Keratinocyte (primary cell): Measurements from ENCODE around the gene RAB8B. TPM values are rescaled to one million over a fixed set of nuclear protein-coding genes. Genes with fewer than 3 reads are reported as not detected.

Source experiments
- DNase-seq: peaks from one replicate; pipeline ENCODE4 v3.0.0-alpha.2; 2011; ENCODE audit warnings: low read depth, missing footprints, low spot score
- FAIRE-seq: peaks from 2 replicates; lab custom pipeline; 2011; peaks lifted over from hg19 to GRCh38; lab: Jason Lieb, UNC
- H2AFZ ChIP-seq: 2 replicates; pipeline ENCODE4 v1.6.0; 2012; ENCODE audit warnings: low read length, control low read depth, inconsistent platforms; ENCODE audit not compliant: control insufficient read depth
- H3K27ac ChIP-seq: 2 replicates; pipeline ENCODE4 v1.5.1; 2011; ENCODE audit warnings: low read length; ENCODE audit not compliant: control insufficient read depth, insufficient read depth
- H3K27me3 ChIP-seq: 3 replicates; pipeline ENCODE4 v1.6.0; 2011; ENCODE audit warnings: low read length; ENCODE audit not compliant: control insufficient read depth, insufficient read depth; ENCODE audit errors: extremely low read depth
- H3K36me3 ChIP-seq, 2 experiments: 2 replicates in 1 of 2; 3 replicates in 1 of 2; pipeline ENCODE4 v1.5.1; 2011; ENCODE audit warnings: low read length in 2 of 2, mild to moderate bottlenecking in 1 of 2; ENCODE audit not compliant: control insufficient read depth in 2 of 2, insufficient read depth in 2 of 2; ENCODE audit errors: extremely low read depth in 1 of 2
- H3K4me1 ChIP-seq: 3 replicates; pipeline ENCODE4 v1.5.1; 2011; ENCODE audit warnings: low read length; ENCODE audit not compliant: control insufficient read depth, insufficient read depth; ENCODE audit errors: extremely low read depth
- H3K4me2 ChIP-seq: 3 replicates; pipeline ENCODE4 v1.6.0; 2011; ENCODE audit warnings: low read depth, low read length; ENCODE audit not compliant: control insufficient read depth, insufficient read depth; ENCODE audit errors: extremely low read depth
- H3K4me3 ChIP-seq, 3 experiments: fragments of 200-600 bp in 1 of 3; sonication (generic) in 1 of 3; 2 replicates in 2 of 3; 3 replicates in 1 of 3; pipeline ENCODE4 v1.5.1; 2011 to 2016; ENCODE audit warnings: low read length in 3 of 3, mild to moderate bottlenecking in 3 of 3, control low read depth in 2 of 3, inconsistent platforms in 1 of 3, low read depth in 1 of 3, mixed read lengths in 1 of 3, mixed run types in 1 of 3, moderate library complexity in 1 of 3; ENCODE audit not compliant: control insufficient read depth in 2 of 3, insufficient read depth in 2 of 3; ENCODE audit errors: extremely low read depth in 1 of 3
- H3K79me2 ChIP-seq: 2 replicates; pipeline ENCODE4 v1.6.0; 2012; ENCODE audit warnings: low read length; ENCODE audit not compliant: control insufficient read depth, insufficient read depth
- H3K9ac ChIP-seq: 3 replicates; pipeline ENCODE4 v1.6.0; 2011; ENCODE audit warnings: low read length; ENCODE audit not compliant: control insufficient read depth, insufficient read depth; ENCODE audit errors: extremely low read depth
- H3K9me1 ChIP-seq: 3 replicates; pipeline ENCODE4 v1.6.0; 2011; ENCODE audit warnings: low read length; ENCODE audit not compliant: control insufficient read depth, insufficient read depth; ENCODE audit errors: extremely low read depth
- H3K9me3 ChIP-seq: 2 replicates; pipeline ENCODE4 v1.5.1; 2012; ENCODE audit warnings: low read depth, low read length; ENCODE audit not compliant: control insufficient read depth
- H4K20me1 ChIP-seq: 3 replicates; pipeline ENCODE4 v1.6.0; 2011; ENCODE audit warnings: low read length; ENCODE audit not compliant: control insufficient read depth, insufficient read depth; ENCODE audit errors: extremely low read depth
- EZH2 ChIP-seq: IDR thresholded peaks from one replicate; pipeline ENCODE4 v1.6.1; 2012; ENCODE audit warnings: inconsistent platforms, mild to moderate bottlenecking, low read length, moderate library complexity
- dilution Hi-C: fragments of 300-500 bp; cut with MboI; formaldehyde crosslinking; loops from one replicate; pipeline ENCODE4 v1.7.0; 2020; ENCODE audit warnings: low sequenced_read_pairs; ENCODE audit not compliant: extremely low pct_ligation_motif_present
- polyA plus RNA-seq, 5 experiments: library from polyadenylated mRNA; depleted of rRNA in 3 of 5; stranded (reverse) in 3 of 5; stranded (forward) in 1 of 5; unstranded in 1 of 5; fragments of >200 nt; gene quantifications; 1 replicate in 1 of 5; 2 replicates in 3 of 5; 3 replicates in 1 of 5; pipeline versions ENCODE4 v1.2.1 to v1.2.3, GENCODE V29; 2011 to 2012; ENCODE audit warnings: missing spikeins in 2 of 5, low read depth in 1 of 5, low replicate concordance in 1 of 5
- TF ChIP-seq, protein P1 (sequence below), 3 experiments: IDR thresholded peaks in 1 of 3; conservative IDR thresholded peaks in 1 of 3; optimal IDR thresholded peaks in 1 of 3; 2 replicates in 2 of 3; 3 replicates in 1 of 3; pipeline versions ENCODE3 to v1.5.1; 2011; ENCODE audit warnings: low read length in 3 of 3, mild to moderate bottlenecking in 3 of 3, moderate library complexity in 2 of 3, control low read depth in 1 of 3, inconsistent platforms in 1 of 3; ENCODE audit not compliant: insufficient read depth in 2 of 3; ENCODE audit errors: extremely low read depth in 1 of 3

The RAB8B gene
- polyA plus RNA-seq, 1 donor (not counting 4 experiments of a cell fraction or from before 2014, with no cell fraction given): 31.2 TPM

DNA sequence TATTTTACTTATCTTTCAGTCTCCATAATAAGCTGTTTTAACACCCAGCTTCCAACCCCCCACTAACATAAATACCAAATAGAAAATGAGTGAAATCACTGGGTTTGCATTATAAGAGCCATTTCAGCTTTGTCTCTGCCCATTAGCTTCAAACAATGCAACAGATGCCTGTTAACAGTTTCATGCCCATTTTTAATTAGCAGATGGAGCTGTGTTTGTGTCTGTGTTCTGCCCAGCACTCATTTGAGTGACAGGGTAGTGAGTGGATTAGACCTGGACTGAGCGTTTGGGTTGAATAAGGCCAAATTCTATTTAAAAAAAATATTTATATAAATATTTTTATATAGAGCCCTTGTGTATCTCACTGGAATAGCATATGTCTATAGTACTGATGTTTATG is 7.4 kb downstream of the RAB8B start:
- Histone ChIP-seq H4K20me1 (no peaks in the 10 kb centered on the region), H2AFZ (no peak overlapping the region), H3K9me3 (no peaks in the 10 kb centered on the region), H3K4me1 (peaks cover 8% of the 10 kb centered on the region), H3K79me2 (peaks cover 60% of the 10 kb centered on the region), H3K27ac (no peak overlapping the region), H3K4me2 (no peak overlapping the region), H3K4me3 (no peak overlapping the region), H3K36me3 (peaks cover 0 to 1% of the 10 kb centered on the region in 2 experiments), H3K27me3 (no peaks in the 10 kb centered on the region), H3K9ac (no peak overlapping the region), H3K9me1 (no peaks in the 10 kb centered on the region)
- no peak for DNase-seq
- TF ChIP-seq EZH2: no peak
- TF ChIP-seq, protein P1, sequence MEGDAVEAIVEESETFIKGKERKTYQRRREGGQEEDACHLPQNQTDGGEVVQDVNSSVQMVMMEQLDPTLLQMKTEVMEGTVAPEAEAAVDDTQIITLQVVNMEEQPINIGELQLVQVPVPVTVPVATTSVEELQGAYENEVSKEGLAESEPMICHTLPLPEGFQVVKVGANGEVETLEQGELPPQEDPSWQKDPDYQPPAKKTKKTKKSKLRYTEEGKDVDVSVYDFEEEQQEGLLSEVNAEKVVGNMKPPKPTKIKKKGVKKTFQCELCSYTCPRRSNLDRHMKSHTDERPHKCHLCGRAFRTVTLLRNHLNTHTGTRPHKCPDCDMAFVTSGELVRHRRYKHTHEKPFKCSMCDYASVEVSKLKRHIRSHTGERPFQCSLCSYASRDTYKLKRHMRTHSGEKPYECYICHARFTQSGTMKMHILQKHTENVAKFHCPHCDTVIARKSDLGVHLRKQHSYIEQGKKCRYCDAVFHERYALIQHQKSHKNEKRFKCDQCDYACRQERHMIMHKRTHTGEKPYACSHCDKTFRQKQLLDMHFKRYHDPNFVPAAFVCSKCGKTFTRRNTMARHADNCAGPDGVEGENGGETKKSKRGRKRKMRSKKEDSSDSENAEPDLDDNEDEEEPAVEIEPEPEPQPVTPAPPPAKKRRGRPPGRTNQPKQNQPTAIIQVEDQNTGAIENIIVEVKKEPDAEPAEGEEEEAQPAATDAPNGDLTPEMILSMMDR (optimal IDR thresholded peaks at IDR 0.05 in 1 of 3, IDR thresholded peaks at IDR 0.05 in 1 of 3, conservative IDR thresholded peaks at IDR 0.05 in 1 of 3; ENCODE audit: extremely low read depth in 1 of 3, insufficient read depth in 2 of 3, low read length in 3 of 3): no peak
- no peak for FAIRE-seq
- dilution Hi-C loops: no loop called here

DNA sequence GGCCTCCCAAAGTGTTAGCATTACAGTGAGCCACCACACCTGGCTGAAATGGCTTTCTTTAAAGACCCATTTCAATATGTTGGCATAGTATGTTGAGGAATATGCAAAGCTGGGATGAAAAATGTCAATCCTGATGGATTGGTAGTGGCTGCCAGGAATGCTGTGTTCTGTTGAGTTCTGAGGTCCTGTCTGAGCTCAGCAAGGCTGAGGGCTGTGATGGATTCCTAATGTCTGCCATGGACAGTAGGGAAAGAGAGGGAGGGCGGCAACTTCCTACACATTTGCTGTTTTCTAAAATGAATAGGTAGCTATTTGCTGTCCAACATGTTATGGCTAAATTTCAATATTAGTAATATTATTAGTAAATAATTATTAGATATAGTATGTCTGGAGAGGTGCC is 8.2 kb downstream of the RAB8B start:
- H3K36me3 ChIP-seq: peaks cover 0 to 1% of the 10 kb centered on the region in 2 experiments
- no peak overlapping the region for H2AFZ ChIP-seq
- no peak overlapping the region for H3K27ac ChIP-seq
- no peaks in the 10 kb centered on the region for H3K9me1 ChIP-seq
- H3K27me3 ChIP-seq: no peaks in the 10 kb centered on the region
- H3K4me2 ChIP-seq: no peak overlapping the region
- DNase-seq (no peak), FAIRE-seq (no peak)
- H3K9me3 ChIP-seq: no peaks in the 10 kb centered on the region
- H3K9ac ChIP-seq: no peak overlapping the region
- TF ChIP-seq, protein P1 (optimal IDR thresholded peaks at IDR 0.05 in 1 of 3, IDR thresholded peaks at IDR 0.05 in 1 of 3, conservative IDR thresholded peaks at IDR 0.05 in 1 of 3; ENCODE audit: extremely low read depth in 1 of 3, insufficient read depth in 2 of 3, low read length in 3 of 3): no peak
- no peak for TF ChIP-seq EZH2
- H4K20me1 ChIP-seq: no peaks in the 10 kb centered on the region
- peaks cover 3% of the 10 kb centered on the region for H3K4me1 ChIP-seq
- dilution Hi-C loops: no loop called here
- peaks cover 52% of the 10 kb centered on the region for H3K79me2 ChIP-seq
- no peak overlapping the region for H3K4me3 ChIP-seq
